Endothelial cell (in vitro differentiated cells): ENCODE results near the gene TRABD2B. TPM values are rescaled to one million over a fixed set of nuclear protein-coding genes. Genes with fewer than 3 reads are reported as not detected.

ENCODE experiments used
- DNase-seq: peaks from one replicate; pipeline ENCODE4 v3.0.0; 2021; ENCODE audit warnings: low spot score
- H3K27ac Mint-ChIP-seq: one replicate; pipeline ENCODE4 v1.8.0; 2021; ENCODE audit warnings: mixed read lengths, inconsistent platforms; ENCODE audit not compliant: unreplicated experiment
- H3K27me3 Mint-ChIP-seq: one replicate; pipeline ENCODE4 v1.8.0; 2021; ENCODE audit warnings: mild to moderate bottlenecking, moderate library complexity, mixed read lengths, inconsistent platforms; ENCODE audit not compliant: unreplicated experiment
- H3K36me3 Mint-ChIP-seq: one replicate; pipeline ENCODE4 v1.8.0; 2021; ENCODE audit warnings: mild to moderate bottlenecking, low read depth, mixed read lengths, inconsistent platforms; ENCODE audit not compliant: unreplicated experiment
- H3K4me1 Mint-ChIP-seq: one replicate; pipeline ENCODE4 v1.8.0; 2021; ENCODE audit warnings: mild to moderate bottlenecking, mixed read lengths, inconsistent platforms; ENCODE audit not compliant: unreplicated experiment
- H3K4me3 Mint-ChIP-seq: one replicate; pipeline ENCODE4 v1.8.0; 2021; ENCODE audit warnings: mild to moderate bottlenecking, mixed read lengths, inconsistent platforms; ENCODE audit not compliant: unreplicated experiment
- H3K9me3 Mint-ChIP-seq: one replicate; pipeline ENCODE4 v1.8.0; 2021; ENCODE audit warnings: mixed read lengths, inconsistent platforms; ENCODE audit not compliant: unreplicated experiment
- CTCF ChIP-seq: fragments of 200-600 bp; sonication (generic); IDR thresholded peaks from one replicate; pipeline ENCODE4 v1.5.0; 2021; ENCODE audit warnings: antibody characterized with exemption; ENCODE audit not compliant: unreplicated experiment
- total RNA-seq: library from RNA; stranded (reverse); fragmentation: NEBNext Ultra II Directional; extraction: Animal tissue kit (Norgen Biotek cat#: 25700); gene quantifications from one replicate; pipeline ENCODE4 v1.2.1, GENCODE V29; 2021; ENCODE audit not compliant: unreplicated experiment

The TRABD2B gene
- total RNA-seq, 1 donor from 2014 or later, result 1.0 TPM

GRCh38 chr1:48017716-48018115 is 20.5 kb upstream of the TRABD2B start:
- Mint-ChIP-seq H3K9me3 (no peaks in the 10 kb centered on the region), H3K27me3 (peaks cover 1% of the 10 kb centered on the region), H3K36me3 (no peaks in the 10 kb centered on the region), H3K27ac (no peak overlapping the region), H3K4me3 (no peak overlapping the region), H3K4me1 (peaks cover 5% of the 10 kb centered on the region)
- no peak for TF ChIP-seq CTCF
- no peak for DNase-seq

- Mint-ChIP-seq H3K4me1 (peaks cover 5% of the 10 kb centered on the region), H3K36me3 (no peaks in the 10 kb centered on the region)
Measured at GRCh38 chr1:48016515-48016914, 19.3 kb upstream of the TRABD2B start.

GRCh38 chr1:48013270-48013669 is 16.1 kb upstream of the TRABD2B start:
- no peaks in the 10 kb centered on the region for H3K9me3 Mint-ChIP-seq
- no peaks in the 10 kb centered on the region for H3K27me3 Mint-ChIP-seq
- H3K36me3 Mint-ChIP-seq, result no peaks in the 10 kb centered on the region
- no peaks in the 10 kb centered on the region for H3K4me1 Mint-ChIP-seq
- H3K4me3 Mint-ChIP-seq, result no peak overlapping the region
- H3K27ac Mint-ChIP-seq, result no peak overlapping the region
- DNase-seq, result no peak
- no peak for TF ChIP-seq CTCF

More at GRCh38 chr1:48016515-48016914, 19.3 kb upstream of the TRABD2B start:
- H3K4me3 Mint-ChIP-seq, result no peak overlapping the region
- H3K27me3 Mint-ChIP-seq, result peaks cover 1% of the 10 kb centered on the region
- H3K9me3 Mint-ChIP-seq, result no peaks in the 10 kb centered on the region
- no peak for TF ChIP-seq CTCF
- DNase-seq, result no peak
- H3K27ac Mint-ChIP-seq, result no peak overlapping the region

- peaks cover 1% of the 10 kb centered on the region for H3K27me3 Mint-ChIP-seq
- no peak overlapping the region for H3K4me3 Mint-ChIP-seq
- DNase-seq, result no peak
- no peaks in the 10 kb centered on the region for H3K36me3 Mint-ChIP-seq
- H3K4me1 Mint-ChIP-seq, result no peaks in the 10 kb centered on the region
- TF ChIP-seq CTCF, result no peak
- no peaks in the 10 kb centered on the region for H3K9me3 Mint-ChIP-seq
- no peak overlapping the region for H3K27ac Mint-ChIP-seq
Measured at GRCh38 chr1:48007047-48007446, 9.9 kb upstream of the TRABD2B start.

GRCh38 chr1:48006264-48006663 is 9.1 kb upstream of the TRABD2B start:
- no peaks in the 10 kb centered on the region for H3K36me3 Mint-ChIP-seq
- no peak overlapping the region for H3K4me3 Mint-ChIP-seq
- no peaks in the 10 kb centered on the region for H3K9me3 Mint-ChIP-seq
- peaks cover 1% of the 10 kb centered on the region for H3K27me3 Mint-ChIP-seq
- no peaks in the 10 kb centered on the region for H3K4me1 Mint-ChIP-seq
- no peak for TF ChIP-seq CTCF
- no peak overlapping the region for H3K27ac Mint-ChIP-seq
- no peak for DNase-seq
